ENCODE data around the gene B3GNT8.
"Not testable (repeated sequence)": the region's sequence is repeated elsewhere in the genome, so short reads cannot be mapped to it uniquely, and the experiment has no call there.

B3GNT8 gene

GRCh38 chr19:41391618-41392017 is 35.6 kb downstream of the B3GNT8 start:
- no peak for DNase-seq (ENCODE audit: low read depth in 2 of 2)

- no peak for DNase-seq (ENCODE audit: low read depth in 2 of 2)
Measured at GRCh38 chr19:41386442-41386841, 40.7 kb downstream of the B3GNT8 start.

DNA sequence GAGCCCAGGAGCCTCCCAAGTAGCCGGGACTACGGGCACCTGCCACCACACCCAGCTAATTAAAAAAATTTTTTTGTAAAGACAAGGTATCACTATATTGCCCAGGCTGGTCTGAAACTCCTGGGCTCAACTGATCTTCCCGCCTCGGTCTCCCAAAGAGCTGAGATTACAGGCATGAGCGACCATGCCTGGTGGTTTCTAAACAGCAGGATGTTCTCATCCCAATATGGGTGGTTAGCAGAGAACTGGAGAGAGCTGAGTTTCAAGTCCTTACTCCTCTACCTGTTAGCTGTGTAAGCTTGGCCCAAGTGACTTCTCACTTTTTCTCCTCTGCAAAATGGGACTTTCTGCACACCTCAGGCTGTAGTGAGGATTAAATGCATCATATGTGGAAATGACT is 42.8 kb downstream of the B3GNT8 start:
- DNase-seq (ENCODE audit: low read depth in 2 of 2), result no peak

DNA sequence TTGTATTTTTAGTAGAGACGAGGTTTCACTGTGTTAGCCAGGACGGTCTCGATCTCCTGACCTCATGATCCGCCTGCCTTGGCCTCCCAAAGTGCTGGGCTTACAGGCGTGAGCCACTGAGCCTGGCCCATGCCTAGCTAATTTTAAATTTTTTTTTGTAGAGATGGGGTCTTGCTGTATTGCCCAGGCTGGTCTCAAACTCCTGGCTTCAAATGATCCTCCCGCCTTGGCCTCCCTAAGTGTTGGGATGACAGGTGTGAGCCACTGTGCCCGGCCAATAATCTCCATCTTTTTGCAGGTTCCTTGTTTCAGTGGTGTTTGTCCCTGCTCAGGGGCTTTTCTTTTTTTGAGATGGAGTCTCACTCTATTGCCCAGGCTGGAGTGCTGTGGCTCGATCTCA is 45.6 kb downstream of the B3GNT8 start:
- not testable (repeated sequence) for DNase-seq (ENCODE audit: low read depth in 2 of 2)

GRCh38 chr19:41377977-41378709 is 49.0 kb downstream of the B3GNT8 start:
- DNase-seq (ENCODE audit: low read depth in 2 of 2), result no peak

DNA sequence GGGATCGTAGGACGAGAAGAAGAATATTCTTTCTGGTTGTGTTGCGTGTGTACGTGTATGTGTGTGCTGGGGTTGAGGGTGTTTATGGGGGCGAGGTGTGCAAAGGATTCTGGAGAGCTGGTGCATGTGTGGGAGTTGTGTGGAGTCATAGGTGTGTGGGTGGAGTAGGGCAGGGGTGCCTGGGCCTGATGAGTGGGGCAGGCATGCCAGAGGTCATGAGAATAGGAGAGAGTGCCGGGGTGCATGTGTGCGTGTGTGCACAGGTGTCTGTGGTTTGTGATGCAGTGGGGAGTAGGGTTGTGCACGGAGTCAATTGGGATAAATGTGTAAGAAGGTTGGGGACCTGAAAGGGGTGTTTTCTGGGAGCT is 50.2 kb downstream of the B3GNT8 start:
- no peak for DNase-seq (ENCODE audit: low read depth in 2 of 2)

- no peak for DNase-seq (ENCODE audit: low read depth in 2 of 2)
Measured at GRCh38 chr19:41376241-41376997, 50.8 kb downstream of the B3GNT8 start, which contains the start of gene TMEM91. TMEM91 (plus strand) TSS chr19:41376533; CDS start chr19:41378310, 1,777 bp downstream.

Data from stimulated activated CD4-positive, alpha-beta T cell treated with anti-CD3 and anti-CD28 coated beads, Interleukin-1b, Interleukin-23, amount 100 ng/mL, for 4 hours (primary cell).